Midbrain (tissue), 1 donor: ENCODE measurements around the gene KDELR3.

Experiments
- DNase-seq: peaks from one replicate; lab custom pipeline; 2025; lab: John Stamatoyannopoulos, UW

KDELR3 gene

DNA sequence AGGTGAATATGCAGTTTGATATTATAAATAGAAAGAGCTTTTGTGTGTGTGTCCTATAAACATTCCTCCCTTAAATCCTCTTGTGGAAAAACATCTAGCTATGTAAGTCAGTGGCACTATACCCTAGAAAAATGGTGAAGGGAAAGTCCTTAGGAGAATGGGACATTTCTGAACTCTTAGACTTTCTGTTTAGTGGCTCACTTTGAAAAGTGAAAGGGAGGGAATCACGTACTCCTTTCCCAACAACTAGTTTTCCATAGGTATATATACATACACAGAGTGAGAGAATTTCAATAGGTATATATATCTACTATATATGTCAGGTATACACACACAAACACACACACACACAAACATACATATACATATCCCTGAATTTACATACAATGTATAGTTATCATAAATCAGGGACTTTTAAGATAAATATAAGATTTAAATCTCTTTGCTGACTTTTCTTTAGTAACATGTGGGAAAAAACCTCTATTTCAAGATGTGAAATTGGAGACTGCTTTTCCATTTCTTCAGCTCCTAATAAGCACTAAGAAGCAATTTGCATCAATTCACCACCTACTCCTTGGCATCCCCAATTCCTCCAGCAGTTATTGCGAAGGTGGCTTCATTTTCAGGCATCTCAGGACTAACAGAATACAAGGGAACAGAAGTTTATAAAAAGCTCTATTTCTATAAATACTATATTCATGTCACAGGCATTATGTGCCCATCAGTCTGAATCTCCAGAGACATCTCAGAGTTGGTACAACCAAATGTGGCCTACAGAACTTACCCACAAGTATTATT is 51.8 kb downstream of the KDELR3 start:
- DNase-seq = no peak

DNA sequence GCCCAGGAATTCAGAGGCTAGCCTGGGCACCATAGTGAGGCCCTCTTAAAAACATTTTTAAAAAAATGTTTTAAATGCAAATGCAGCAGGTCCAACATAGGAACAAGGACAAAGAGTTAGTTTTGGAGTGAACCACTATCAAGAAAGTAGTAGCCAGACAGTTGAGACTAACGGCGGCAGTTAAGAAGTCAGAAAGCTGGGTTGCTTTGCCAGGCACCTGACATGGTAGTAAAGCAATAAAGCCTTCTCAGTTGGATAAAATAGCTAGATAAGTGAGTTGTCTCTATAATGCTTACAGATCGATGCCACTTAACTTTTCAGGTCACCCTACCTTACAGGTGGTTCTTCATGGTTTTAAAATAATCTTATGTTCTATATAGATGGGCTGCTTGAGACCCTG is 55.1 kb downstream of the KDELR3 start:
- DNase-seq = no peak

DNA sequence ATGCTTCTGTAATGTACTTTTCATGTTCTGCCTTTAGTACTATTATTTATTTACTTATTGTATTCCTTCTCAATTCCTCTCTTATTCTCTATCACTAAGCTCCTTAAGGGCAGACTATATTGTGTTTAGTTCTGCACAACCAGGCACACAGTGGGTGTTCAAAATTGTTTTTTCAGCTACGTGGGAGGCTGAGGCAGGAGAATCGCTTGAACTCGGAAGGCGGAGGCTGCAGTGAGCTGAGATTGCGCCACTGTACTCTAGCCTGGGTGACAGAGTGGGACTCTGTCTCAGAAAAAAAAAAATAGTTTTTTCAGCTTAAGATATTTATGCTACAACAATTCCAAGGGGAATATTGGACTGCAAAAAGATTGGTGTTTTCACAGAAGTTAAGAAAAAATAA is 55.6 kb downstream of the KDELR3 start:
- DNase-seq = no peak

DNA sequence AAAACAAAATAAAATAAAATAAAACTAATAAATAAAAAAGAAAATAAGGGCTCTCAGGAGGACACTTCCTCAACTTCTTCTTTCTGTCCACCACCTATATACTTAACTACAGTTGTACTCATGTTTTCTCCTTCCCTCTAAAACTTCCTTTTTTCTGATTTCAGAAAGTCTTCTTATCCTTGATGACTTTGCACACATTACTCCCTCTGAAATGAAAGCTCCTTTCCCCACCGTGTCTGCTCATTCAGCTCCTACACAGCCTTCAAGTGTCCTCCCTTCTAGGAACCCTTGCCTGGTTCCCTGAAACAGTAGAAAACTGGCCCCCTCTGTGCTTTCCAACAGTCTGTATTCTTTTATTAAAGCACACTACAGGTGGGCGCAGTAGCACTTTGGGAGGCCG is 56.5 kb downstream of the KDELR3 start:
- no peak for DNase-seq

DNA sequence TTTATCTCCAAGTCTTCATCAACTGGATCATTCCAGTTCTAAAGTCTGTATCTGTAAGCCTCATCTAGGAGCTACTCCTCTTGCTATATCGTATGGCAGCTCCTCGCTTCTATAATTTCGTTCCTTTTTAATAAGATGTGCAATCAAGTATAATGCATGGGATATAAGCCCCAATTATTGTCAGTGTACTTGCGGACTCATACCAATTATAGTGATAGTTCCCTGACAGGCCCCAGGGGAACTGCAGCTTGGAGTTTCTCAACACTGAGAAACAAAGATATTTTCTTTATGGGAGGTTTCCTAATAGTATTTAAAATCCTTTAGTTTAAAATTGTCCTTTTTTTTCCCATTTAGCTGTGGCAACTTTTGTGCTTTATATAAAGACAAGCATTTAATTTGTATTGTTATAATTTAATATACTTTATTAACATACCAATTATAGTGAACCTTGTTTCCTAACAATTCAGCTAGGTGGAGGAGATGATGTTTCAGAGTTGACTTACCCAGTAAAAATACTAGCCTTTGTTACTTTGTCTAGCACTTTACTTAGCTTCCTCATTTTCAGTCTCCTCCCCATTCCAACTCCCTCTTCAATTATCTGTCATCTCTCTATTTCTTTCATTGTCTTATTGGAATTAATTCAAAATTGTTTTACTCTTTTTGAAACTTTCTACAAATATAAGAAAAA is 63.5 kb downstream of the KDELR3 start:
- no peak for DNase-seq
